CD4-positive, alpha-beta T cell (primary cell): ENCODE measurements around the gene CDC25B. TPM values are rescaled to one million over a fixed set of nuclear protein-coding genes. Genes with fewer than 3 reads are reported as not detected.

Experiments used
- ATAC-seq: fragments of 200-7000 bp; cut with Tn5 transposase; one replicate; pipeline ENCODE4 v1.10.0; 2022; ENCODE audit warnings: mild to moderate bottlenecking; ENCODE audit not compliant: poor library complexity
- CTCF ChIA-PET: fragments of 350-600 bp; sonication (Branson Sonifier 250); formaldehyde crosslinking; loops from one replicate; lab custom pipeline; 2021; ENCODE audit warnings: antibody characterized with exemption, inconsistent platforms; lab: Charles Lee
- POLR2A ChIA-PET: fragments of 350-600 bp; sonication (Branson Sonifier 250); formaldehyde crosslinking; loops from one replicate; lab custom pipeline; 2021; ENCODE audit warnings: antibody characterized with exemption, inconsistent platforms; lab: Charles Lee
- DNase-seq, 14 experiments: peaks; one replicate each; pipeline ENCODE4 v3.0.0-alpha.2; 2013 to 2020; ENCODE audit warnings: mixed read lengths in 2 of 14
- H3K27ac ChIP-seq, 2 donors: one replicate each; pipeline versions ENCODE4 v1.5.1 to v1.7.0; 2013; ENCODE audit warnings: low read length in 2 of 2, low read depth in 1 of 2, mild to moderate bottlenecking in 1 of 2
- H3K27me3 ChIP-seq, 2 experiments: 1 replicate in 1 of 2; 2 replicates in 1 of 2; pipeline versions ENCODE4 v1.6.1 to v1.7.0; 2013; ENCODE audit warnings: low read length in 2 of 2, control low read depth in 1 of 2, mild to moderate bottlenecking in 1 of 2, moderate library complexity in 1 of 2; ENCODE audit not compliant: insufficient read depth in 2 of 2, control insufficient read depth in 1 of 2
- H3K36me3 ChIP-seq: one replicate; pipeline ENCODE4 v1.6.1; 2013; ENCODE audit warnings: low read length, control low read depth; ENCODE audit not compliant: insufficient read depth
- H3K4me1 ChIP-seq: one replicate; pipeline ENCODE4 v1.6.1; 2013; ENCODE audit warnings: low read length, control low read depth; ENCODE audit not compliant: insufficient read depth
- H3K4me3 ChIP-seq: one replicate; pipeline ENCODE4 v1.5.1; 2013; ENCODE audit warnings: mild to moderate bottlenecking, low read length, moderate library complexity
- H3K9me3 ChIP-seq, 2 experiments: 1 replicate in 1 of 2; 2 replicates in 1 of 2; pipeline versions ENCODE4 v1.6.1 to v1.7.0; 2013; ENCODE audit warnings: low read length in 2 of 2, mild to moderate bottlenecking in 2 of 2, control low read depth in 1 of 2, moderate library complexity in 1 of 2; ENCODE audit not compliant: control insufficient read depth in 1 of 2, insufficient read depth in 1 of 2
- H3K27ac Mint-ChIP-seq: one replicate; pipeline ENCODE4 v1.8.0; 2020; ENCODE audit warnings: mixed read lengths
- H3K27me3 Mint-ChIP-seq: one replicate; pipeline ENCODE4 v1.8.0; 2021; ENCODE audit warnings: mixed read lengths
- H3K36me3 Mint-ChIP-seq: one replicate; pipeline ENCODE4 v1.8.0; 2021; ENCODE audit warnings: low read depth, mixed read lengths
- H3K4me1 Mint-ChIP-seq: one replicate; pipeline ENCODE4 v1.8.0; 2021; ENCODE audit warnings: low read depth, mixed read lengths
- H3K4me3 Mint-ChIP-seq: one replicate; pipeline ENCODE4 v1.8.0; 2020; ENCODE audit warnings: mild to moderate bottlenecking, mixed read lengths
- H3K9me3 Mint-ChIP-seq: one replicate; pipeline ENCODE4 v1.8.0; 2020; ENCODE audit warnings: mixed read lengths
- CTCF ChIP-seq: fragments of 200-600 bp; IDR thresholded peaks from one replicate; pipeline ENCODE4 v1.8.0; 2022; ENCODE audit warnings: antibody characterized with exemption, mild to moderate bottlenecking
- intact Hi-C, 2 experiments: fragments of 100-400 bp; cut with DNase I in 1 of 2; cut with micrococcal nuclease in 1 of 2; formaldehyde crosslinking; loops; one replicate each; pipeline versions ENCODE4 v1.15.1 to v1.9.0; 2023 to 2025; cut with DNase I, micrococcal nuclease
- total RNA-seq, 174 experiments: library from RNA in 2 of 174; stranded (reverse) in 2 of 174; gene quantifications; one replicate each; pipeline ENCODE4 v1.2.3 and lab custom pipeline; 2021 to 2026

Gene CDC25B
- total RNA-seq, 2 experiments from 2014 or later: 144 TPM

DNA sequence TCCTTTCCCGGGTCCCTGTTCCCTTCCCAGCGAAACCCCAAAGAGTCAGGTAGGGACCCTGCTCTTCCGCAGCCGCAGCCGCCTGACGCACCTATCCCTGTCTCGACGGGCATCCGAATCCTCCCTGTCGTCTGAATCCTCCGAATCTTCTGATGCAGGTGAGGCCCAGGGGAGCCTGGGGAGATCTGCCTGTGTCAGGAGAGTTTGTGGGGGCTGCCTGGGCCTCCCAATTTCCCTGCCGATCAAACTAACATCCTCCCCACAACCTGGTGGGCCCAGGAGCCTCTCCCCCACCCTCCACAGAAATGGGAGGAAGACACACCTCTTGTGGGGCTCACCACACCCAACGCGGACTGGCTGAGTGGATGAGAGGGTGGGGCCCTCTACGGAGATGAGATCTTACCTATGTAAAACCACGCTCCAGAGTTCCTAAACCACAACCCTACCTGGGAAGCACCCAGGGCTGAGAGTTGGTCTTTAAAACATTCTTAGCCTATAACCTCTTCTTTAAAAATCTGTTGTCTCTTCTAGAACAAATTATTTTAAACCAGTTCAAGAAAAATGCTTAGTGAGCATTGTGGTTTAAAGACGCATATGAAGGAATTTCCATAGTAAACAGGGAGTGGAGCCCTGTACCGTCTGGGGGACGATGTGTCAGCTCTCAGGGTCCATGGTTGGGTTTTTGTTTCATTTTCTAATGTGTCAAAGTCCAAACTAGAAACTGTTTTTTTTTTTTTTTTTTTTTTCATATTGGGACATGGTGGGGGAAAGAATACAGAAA, 1.7 kb downstream of the CDC25B start:
- peaks cover 69% of the 10 kb centered on the region for H3K4me1 ChIP-seq
- H3K9me3 ChIP-seq: no peaks in the 10 kb centered on the region
- no peaks in the 10 kb centered on the region for H3K27me3 Mint-ChIP-seq
- intact Hi-C loops: no loop called here
- H3K27ac Mint-ChIP-seq: peak overlapping the region; percentile 95
- H3K4me3 Mint-ChIP-seq: peak overlapping the region; percentile 100
- H3K36me3 ChIP-seq: peaks cover 43% of the 10 kb centered on the region
- no peak for TF ChIP-seq CTCF
- H3K36me3 Mint-ChIP-seq: peaks cover 68% of the 10 kb centered on the region
- H3K27ac ChIP-seq: peak overlapping the region; percentile 67 to 78
- CTCF ChIA-PET: interaction anchor here (0.6 to 2.8 kb wide), 4 partner anchors 10 to 44 kb away, joined by 3 to 18 read pairs (median 6); partner anchors contain the start of gene AP5S1
- peak; percentile 19 for ATAC-seq
- peak overlapping the region; percentile 96 for H3K4me3 ChIP-seq
- no peaks in the 10 kb centered on the region for H3K27me3 ChIP-seq
- H3K9me3 Mint-ChIP-seq: no peaks in the 10 kb centered on the region
- POLR2A ChIA-PET: interaction anchor here (0.6 to 3.3 kb wide), 4 partner anchors 11 to 29 kb away, joined by 5 to 25 read pairs (median 12); partner anchors contain the start of genes AP5S1, CENPB and SPEF1
- peaks cover 56% of the 10 kb centered on the region for H3K4me1 Mint-ChIP-seq
- peak in 9 of 14 experiments; percentile 39 to 83 (median 60) for DNase-seq

GRCh38 chr20:3798373-3798768, 2.3 kb downstream of the CDC25B start:
- CTCF ChIA-PET: interaction anchor here (0.6 to 2.8 kb wide), 4 partner anchors 11 to 45 kb away, joined by 3 to 18 read pairs (median 6); partner anchors contain the start of gene AP5S1
- Mint-ChIP-seq H3K27me3 (no peaks in the 10 kb centered on the region), H3K9me3 (no peaks in the 10 kb centered on the region), H3K27ac (peak overlapping the region; percentile 95), H3K4me3 (peak overlapping the region; percentile 100), H3K36me3 (peaks cover 74% of the 10 kb centered on the region), H3K4me1 (peaks cover 62% of the 10 kb centered on the region)
- H3K27me3 ChIP-seq: no peaks in the 10 kb centered on the region
- POLR2A ChIA-PET: interaction anchor here (0.6 to 3.5 kb wide), 7 partner anchors 11 to 30 kb away, joined by 5 to 88 read pairs (median 16); partner anchors contain the start of genes ADISSP, AP5S1, CENPB and SPEF1
- H3K27ac ChIP-seq: peak overlapping the region; percentile 67 to 78
- H3K36me3 ChIP-seq: peaks cover 49% of the 10 kb centered on the region
- H3K4me3 ChIP-seq: peak overlapping the region; percentile 96
- peaks cover 75% of the 10 kb centered on the region for H3K4me1 ChIP-seq
- DNase-seq (no peak), ATAC-seq (no peak)
- no peak for TF ChIP-seq CTCF
- H3K9me3 ChIP-seq: no peaks in the 10 kb centered on the region
- intact Hi-C loops: no loop called here

DNA sequence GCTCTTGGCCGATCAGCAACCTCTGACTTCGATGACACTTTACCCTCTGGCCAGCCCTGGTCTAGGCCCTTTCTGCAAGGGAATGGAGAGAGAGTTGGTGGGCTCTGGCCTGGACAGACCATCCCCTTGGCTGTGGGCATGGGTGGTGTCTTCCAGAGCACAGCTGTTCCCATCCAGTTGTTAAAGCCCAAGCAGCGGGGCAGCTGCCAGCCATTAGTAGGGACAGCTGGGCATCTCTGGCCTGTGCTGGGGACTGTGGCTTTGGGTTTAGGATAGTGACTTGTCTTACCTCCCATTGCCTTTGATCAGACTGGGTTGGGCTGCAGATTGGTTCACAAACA, 2.8 kb downstream of the CDC25B start:
- Mint-ChIP-seq H3K4me1 (peaks cover 67% of the 10 kb centered on the region), H3K4me3 (peak overlapping the region; percentile 100), H3K9me3 (no peaks in the 10 kb centered on the region), H3K27ac (peak overlapping the region; percentile 95), H3K36me3 (peaks cover 79% of the 10 kb centered on the region), H3K27me3 (no peaks in the 10 kb centered on the region)
- intact Hi-C loops: loop anchor here (1.0 kb wide), 1 partner anchor 12 kb away; no protein-coding TSS in a partner anchor
- Histone ChIP-seq H3K36me3 (peaks cover 54% of the 10 kb centered on the region), H3K9me3 (no peaks in the 10 kb centered on the region), H3K4me1 (peaks cover 80% of the 10 kb centered on the region), H3K4me3 (peak overlapping the region; percentile 96), H3K27ac (peak overlapping the region; percentile 67 to 78), H3K27me3 (no peaks in the 10 kb centered on the region)
- DNase-seq: no peak
- ChIA-PET POLR2A (interaction anchor here (2.3 to 3.5 kb wide), 6 partner anchors 12 to 31 kb away, joined by 8 to 88 read pairs (median 16); partner anchors contain the start of genes ADISSP, AP5S1, CENPB and SPEF1), CTCF (interaction anchor here (2.5 to 2.8 kb wide), 2 partner anchors 19 to 21 kb away, joined by 8 to 18 read pairs; partner anchors contain the start of gene AP5S1)
- ATAC-seq: peak; percentile 37
- no peak for TF ChIP-seq CTCF
